ENCODE measurements around the gene KLHL14.
"Not testable (repeated sequence)": the region's sequence is repeated elsewhere in the genome, so short reads cannot be mapped to it uniquely, and the experiment has no call there.

GRCh38 chr18:32794667-32795066 is 21.8 kb upstream of the KLHL14 start:
- TF ChIP-seq, protein P1, sequence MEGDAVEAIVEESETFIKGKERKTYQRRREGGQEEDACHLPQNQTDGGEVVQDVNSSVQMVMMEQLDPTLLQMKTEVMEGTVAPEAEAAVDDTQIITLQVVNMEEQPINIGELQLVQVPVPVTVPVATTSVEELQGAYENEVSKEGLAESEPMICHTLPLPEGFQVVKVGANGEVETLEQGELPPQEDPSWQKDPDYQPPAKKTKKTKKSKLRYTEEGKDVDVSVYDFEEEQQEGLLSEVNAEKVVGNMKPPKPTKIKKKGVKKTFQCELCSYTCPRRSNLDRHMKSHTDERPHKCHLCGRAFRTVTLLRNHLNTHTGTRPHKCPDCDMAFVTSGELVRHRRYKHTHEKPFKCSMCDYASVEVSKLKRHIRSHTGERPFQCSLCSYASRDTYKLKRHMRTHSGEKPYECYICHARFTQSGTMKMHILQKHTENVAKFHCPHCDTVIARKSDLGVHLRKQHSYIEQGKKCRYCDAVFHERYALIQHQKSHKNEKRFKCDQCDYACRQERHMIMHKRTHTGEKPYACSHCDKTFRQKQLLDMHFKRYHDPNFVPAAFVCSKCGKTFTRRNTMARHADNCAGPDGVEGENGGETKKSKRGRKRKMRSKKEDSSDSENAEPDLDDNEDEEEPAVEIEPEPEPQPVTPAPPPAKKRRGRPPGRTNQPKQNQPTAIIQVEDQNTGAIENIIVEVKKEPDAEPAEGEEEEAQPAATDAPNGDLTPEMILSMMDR (conservative IDR thresholded peaks at IDR 0.05; ENCODE audit: low read depth in 2 of 2) = not testable (repeated sequence)
- TF ChIP-seq EZH2 (IDR thresholded peaks at IDR 0.05; ENCODE audit: low read depth, unreplicated experiment); POLR2AphosphoS5 (IDR thresholded peaks at IDR 0.05; ENCODE audit: low read depth); JUNB (IDR thresholded peaks at IDR 0.05; ENCODE audit: unreplicated experiment); CREB1 (CRISPR knock-in tag; IDR thresholded peaks at IDR 0.05; ENCODE audit: low read depth); REST (IDR thresholded peaks at IDR 0.05; ENCODE audit: unreplicated experiment); EZH2phosphoT487 (IDR thresholded peaks at IDR 0.05; ENCODE audit: unreplicated experiment); ZNF114 (CRISPR knock-in tag; IDR thresholded peaks at IDR 0.05); ZNF331 (CRISPR knock-in tag; IDR thresholded peaks at IDR 0.05; ENCODE audit: low read depth): not testable (repeated sequence)

Data from GM23338 (cell line).